Measurements from ENCODE around the gene NTPCR.

NTPCR gene

GRCh38 chr1:232927830-232928505 lies 22.4 kb upstream of the NTPCR start:
- DNase-seq = no peak

GRCh38 chr1:232932486-232933425 lies 17.7 kb upstream of the NTPCR start:
- DNase-seq = no peak

GRCh38 chr1:232936941-232937340 lies 13.5 kb upstream of the NTPCR start:
- DNase-seq = no peak

GRCh38 chr1:232937741-232938375 lies 12.6 kb upstream of the NTPCR start:
- DNase-seq = no peak

GRCh38 chr1:232938926-232939325 lies 11.5 kb upstream of the NTPCR start:
- DNase-seq = no peak

- DNase-seq = no peak
Observed at GRCh38 chr1:232939748-232940147, 10.7 kb upstream of the NTPCR start.

GRCh38 chr1:232940262-232940661 lies 10.1 kb upstream of the NTPCR start:
- no peak for DNase-seq

GRCh38 chr1:232942413-232943294 lies 7.8 kb upstream of the NTPCR start:
- DNase-seq = no peak

- no peak for DNase-seq
Observed at GRCh38 chr1:232943679-232944252, 6.6 kb upstream of the NTPCR start.

- DNase-seq = no peak
Observed at GRCh38 chr1:232944347-232944746, 6.1 kb upstream of the NTPCR start.

- no peak for DNase-seq
Observed at GRCh38 chr1:232949636-232950196, 695 bp upstream of the NTPCR start.

GRCh38 chr1:232951180-232951579 lies 769 bp downstream of the NTPCR start:
- no peak for DNase-seq

- DNase-seq = no peak
Observed at GRCh38 chr1:232951605-232952004, 1.2 kb downstream of the NTPCR start.

GRCh38 chr1:232952514-232953499 lies 2.4 kb downstream of the NTPCR start:
- peak; percentile 45 for DNase-seq

GRCh38 chr1:232954594-232955365 lies 4.4 kb downstream of the NTPCR start:
- DNase-seq = no peak

- no peak for DNase-seq
Observed at GRCh38 chr1:232956081-232956480, 5.7 kb downstream of the NTPCR start.

- no peak for DNase-seq
Observed at GRCh38 chr1:232958067-232958466, 7.7 kb downstream of the NTPCR start.

GRCh38 chr1:232962761-232963745 lies 12.6 kb downstream of the NTPCR start:
- no peak for DNase-seq

- DNase-seq = no peak
Observed at GRCh38 chr1:232964601-232965000, 14.2 kb downstream of the NTPCR start.

All from NCI-H1048 (cell line).